Glutamatergic neuron (in vitro differentiated cells): ENCODE results near the gene TMPRSS12. TPM values are rescaled to one million over a fixed set of nuclear protein-coding genes. Genes with fewer than 3 reads are reported as not detected.
"Not testable (repeated sequence)": the region's sequence is repeated elsewhere in the genome, so short reads cannot be mapped to it uniquely, and the experiment has no call there.

ENCODE experiments used
- DNase-seq: peaks from one replicate; pipeline ENCODE4 v3.0.0; 2022
- H3K27ac Mint-ChIP-seq: one replicate; pipeline ENCODE4 v1.8.0; 2020; ENCODE audit warnings: mild to moderate bottlenecking, mixed read lengths, inconsistent platforms; ENCODE audit not compliant: unreplicated experiment
- H3K27me3 Mint-ChIP-seq: one replicate; pipeline ENCODE4 v1.8.0; 2020; ENCODE audit warnings: mild to moderate bottlenecking, moderate library complexity, mixed read lengths, inconsistent platforms; ENCODE audit not compliant: unreplicated experiment
- H3K36me3 Mint-ChIP-seq: one replicate; pipeline ENCODE4 v1.8.0; 2020; ENCODE audit warnings: mild to moderate bottlenecking, mixed read lengths, inconsistent platforms; ENCODE audit not compliant: unreplicated experiment
- H3K4me1 Mint-ChIP-seq: one replicate; pipeline ENCODE4 v1.8.0; 2020; ENCODE audit warnings: mild to moderate bottlenecking, low read depth, mixed read lengths, inconsistent platforms; ENCODE audit not compliant: unreplicated experiment
- H3K4me3 Mint-ChIP-seq: one replicate; pipeline ENCODE4 v1.8.0; 2020; ENCODE audit warnings: mild to moderate bottlenecking, mixed read lengths, inconsistent platforms; ENCODE audit not compliant: unreplicated experiment
- H3K9me3 Mint-ChIP-seq: one replicate; pipeline ENCODE4 v1.8.0; 2020; ENCODE audit warnings: mild to moderate bottlenecking, moderate library complexity, mixed read lengths, inconsistent platforms; ENCODE audit not compliant: unreplicated experiment
- CTCF ChIP-seq: fragments of 200-600 bp; sonication (generic); IDR thresholded peaks from one replicate; pipeline ENCODE4 v1.5.0; 2021; ENCODE audit not compliant: partially characterized antibody, unreplicated experiment
- total RNA-seq: library from RNA; stranded (reverse); fragmentation: NEBNext Ultra II Directional; extraction: Animal tissue kit (Norgen Biotek cat#: 25700); gene quantifications from one replicate; pipeline ENCODE4 v1.2.1, GENCODE V29; 2021; ENCODE audit not compliant: unreplicated experiment

TMPRSS12 gene
- total RNA-seq, 1 donor from 2014 or later: not detected

- DNase-seq: no peak
- no peak for TF ChIP-seq CTCF
- Mint-ChIP-seq H3K27ac (no peak overlapping the region), H3K9me3 (no peaks in the 10 kb centered on the region), H3K27me3 (no peaks in the 10 kb centered on the region), H3K36me3 (peaks cover 4% of the 10 kb centered on the region), H3K4me3 (no peak overlapping the region), H3K4me1 (no peaks in the 10 kb centered on the region)
Observed at GRCh38 chr12:50820177-50820576, 22.5 kb upstream of the TMPRSS12 start.

DNA sequence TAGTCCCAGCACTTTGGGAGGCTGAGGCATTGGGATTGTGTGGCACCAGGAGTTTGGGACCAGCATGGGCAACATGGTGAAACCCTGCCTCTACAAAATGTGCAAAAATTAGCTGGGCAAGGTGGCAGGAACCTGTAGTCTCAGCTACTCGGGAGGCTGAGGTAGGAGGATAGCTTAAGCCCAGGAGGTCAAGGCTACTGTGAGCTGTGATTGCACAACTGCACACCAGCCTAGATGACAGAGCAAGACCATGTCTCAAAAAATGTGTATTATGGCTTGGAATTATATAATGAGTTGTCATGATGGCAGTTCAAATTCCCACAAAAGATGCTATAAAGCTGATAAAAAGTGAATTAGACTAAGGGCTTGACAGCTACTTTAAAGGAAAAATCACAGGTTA, 20.6 kb upstream of the TMPRSS12 start:
- H3K36me3 Mint-ChIP-seq: no peaks in the 10 kb centered on the region
- no peak overlapping the region for H3K4me3 Mint-ChIP-seq
- H3K4me1 Mint-ChIP-seq: no peaks in the 10 kb centered on the region
- H3K27ac Mint-ChIP-seq: no peak overlapping the region
- no peak for DNase-seq
- no peak for TF ChIP-seq CTCF
- H3K27me3 Mint-ChIP-seq: no peaks in the 10 kb centered on the region
- no peaks in the 10 kb centered on the region for H3K9me3 Mint-ChIP-seq

- not testable (repeated sequence) for H3K9me3 Mint-ChIP-seq, H3K36me3 Mint-ChIP-seq, H3K27ac Mint-ChIP-seq, H3K27me3 Mint-ChIP-seq, H3K4me3 Mint-ChIP-seq, DNase-seq, H3K4me1 Mint-ChIP-seq
Observed at GRCh38 chr12:50823724-50824123, 19.0 kb upstream of the TMPRSS12 start.

DNA sequence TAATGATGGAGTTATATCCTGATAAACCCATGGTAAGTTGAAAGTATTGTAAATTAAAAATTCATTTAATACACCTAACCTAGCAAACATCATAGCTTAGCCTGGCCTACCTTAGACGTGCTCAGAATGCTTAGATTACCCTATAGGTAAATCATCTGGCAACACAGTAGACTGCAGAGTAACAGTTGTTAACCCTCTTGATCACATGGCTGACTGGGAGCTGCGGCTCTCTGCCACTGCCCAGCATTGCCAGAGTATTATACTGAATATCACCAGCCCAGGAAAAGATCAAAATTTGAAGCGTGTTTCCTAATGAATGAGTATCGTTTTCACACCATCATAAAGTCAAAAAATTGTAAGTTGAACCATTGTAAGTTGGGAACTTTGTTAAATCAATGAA, 17.8 kb upstream of the TMPRSS12 start:
- no peak overlapping the region for H3K27ac Mint-ChIP-seq
- H3K4me3 Mint-ChIP-seq: no peak overlapping the region
- no peaks in the 10 kb centered on the region for H3K36me3 Mint-ChIP-seq
- DNase-seq: no peak
- H3K9me3 Mint-ChIP-seq: no peaks in the 10 kb centered on the region
- H3K27me3 Mint-ChIP-seq: peaks cover 5% of the 10 kb centered on the region
- H3K4me1 Mint-ChIP-seq: no peaks in the 10 kb centered on the region
- TF ChIP-seq CTCF: no peak

GRCh38 chr12:50825372-50825838, 17.3 kb upstream of the TMPRSS12 start:
- Mint-ChIP-seq H3K4me1 (no peaks in the 10 kb centered on the region), H3K27ac (no peak overlapping the region)

More at GRCh38 chr12:50825372-50825838, 17.3 kb upstream of the TMPRSS12 start:
- peak; percentile 79 for TF ChIP-seq CTCF
- no peak for DNase-seq
- H3K4me3 Mint-ChIP-seq: no peak overlapping the region
- H3K36me3 Mint-ChIP-seq: no peaks in the 10 kb centered on the region
- H3K27me3 Mint-ChIP-seq: peaks cover 5% of the 10 kb centered on the region
- no peaks in the 10 kb centered on the region for H3K9me3 Mint-ChIP-seq
